ENCODE results near the gene GRIN3A.
"Not testable (repeated sequence)": the region's sequence is repeated elsewhere in the genome, so short reads cannot be mapped to it uniquely, and the experiment has no call there.

Gene GRIN3A

GRCh38 chr9:101578378-101578777, 160.1 kb downstream of the GRIN3A start:
- no peak for DNase-seq (ENCODE audit: low spot score)

- no peak for DNase-seq (ENCODE audit: low spot score)
These were observed 163.6 kb downstream of the GRIN3A start for GRCh38 chr9:101574731-101575333.

DNA sequence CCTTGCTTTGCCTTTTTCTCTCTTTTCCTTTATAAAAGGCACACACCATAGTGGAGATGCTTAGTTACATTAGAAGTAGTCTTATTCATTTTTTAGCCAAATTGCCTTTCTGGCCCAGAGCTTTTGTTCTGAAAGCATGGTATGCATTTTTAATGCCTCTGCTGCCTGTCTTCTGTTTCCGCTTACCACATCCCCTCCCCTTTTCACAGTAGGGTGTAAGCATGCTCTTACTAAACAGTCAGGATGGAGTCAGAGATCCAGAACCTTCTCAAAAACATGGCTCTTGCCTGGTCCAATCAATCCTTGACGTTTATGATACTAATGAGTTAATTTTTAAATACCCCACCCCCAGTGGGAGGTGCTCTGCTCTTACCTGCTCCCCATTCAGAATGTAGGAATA, 166.1 kb downstream of the GRIN3A start:
- no peak for DNase-seq (ENCODE audit: low spot score)

DNA sequence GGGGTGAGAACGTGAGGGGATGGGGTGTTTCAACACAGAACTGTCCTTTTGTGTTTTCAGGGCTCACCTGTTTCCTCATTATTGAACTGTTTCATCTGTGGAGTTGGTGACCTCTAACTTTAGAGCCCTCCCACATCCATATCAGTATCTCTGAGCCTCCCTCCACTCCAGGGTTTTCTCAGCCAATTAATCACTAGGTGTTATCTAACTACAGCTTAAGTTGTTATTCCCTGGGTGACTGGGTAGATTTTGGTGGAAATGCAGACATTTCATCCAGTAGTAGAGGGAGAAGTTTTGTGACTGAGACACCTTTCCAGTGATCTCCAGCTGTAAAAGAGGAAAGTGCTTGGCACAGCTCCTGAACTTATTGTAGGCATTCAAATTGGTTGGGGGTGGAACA, 167.3 kb downstream of the GRIN3A start:
- no peak for DNase-seq (ENCODE audit: low spot score)

- no peak for DNase-seq (ENCODE audit: low spot score)
These were observed 168.5 kb downstream of the GRIN3A start for GRCh38 chr9:101569741-101570501.

- DNase-seq (ENCODE audit: low spot score) = no peak
These were observed 170.6 kb downstream of the GRIN3A start for GRCh38 chr9:101567725-101568350.

DNA sequence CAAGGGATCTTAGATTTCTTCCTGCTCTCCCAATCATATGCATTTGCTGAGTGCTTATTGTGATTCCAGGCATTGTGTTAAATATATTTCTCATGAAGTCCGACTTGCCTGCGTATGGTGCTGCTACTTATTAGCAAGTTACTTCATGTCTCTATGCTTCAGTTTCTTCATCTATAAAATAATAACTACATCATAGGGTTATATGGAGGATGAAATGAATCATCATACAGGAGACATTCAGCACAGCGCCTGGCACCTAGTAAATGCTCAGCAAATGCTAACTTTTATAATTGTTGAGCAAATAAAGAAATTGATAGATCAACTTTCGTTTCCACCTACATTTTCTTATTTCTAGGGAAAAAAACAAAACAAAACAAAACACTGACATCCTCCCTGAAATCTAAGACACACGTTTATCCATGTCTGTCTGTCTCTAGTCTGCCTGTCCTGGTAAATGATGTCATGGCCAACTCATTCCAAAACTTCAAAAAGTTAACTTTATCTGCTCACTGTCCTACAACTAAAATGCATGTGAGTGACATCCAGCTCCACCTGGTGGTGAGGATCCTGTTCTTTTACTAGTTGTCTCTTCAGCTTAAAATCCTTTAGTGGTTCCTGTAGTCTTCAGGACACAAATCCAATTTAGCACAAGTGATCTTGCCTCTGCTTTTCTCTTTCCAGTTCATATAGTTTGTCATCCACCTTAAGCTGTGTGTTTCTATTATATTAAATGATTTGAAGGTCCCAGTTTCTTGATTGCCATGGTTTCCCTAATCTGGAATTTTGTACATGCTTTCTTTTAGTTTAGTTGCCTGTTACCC, 171.3 kb downstream of the GRIN3A start:
- peak; percentile 31 for DNase-seq (ENCODE audit: low spot score)

- no peak for DNase-seq (ENCODE audit: low spot score)
These were observed 174.2 kb downstream of the GRIN3A start for GRCh38 chr9:101564252-101564651.

- DNase-seq (ENCODE audit: low spot score) = no peak
These were observed 175.5 kb downstream of the GRIN3A start for GRCh38 chr9:101562966-101563365.

GRCh38 chr9:101561740-101562139, 176.7 kb downstream of the GRIN3A start:
- DNase-seq (ENCODE audit: low spot score) = no peak

DNA sequence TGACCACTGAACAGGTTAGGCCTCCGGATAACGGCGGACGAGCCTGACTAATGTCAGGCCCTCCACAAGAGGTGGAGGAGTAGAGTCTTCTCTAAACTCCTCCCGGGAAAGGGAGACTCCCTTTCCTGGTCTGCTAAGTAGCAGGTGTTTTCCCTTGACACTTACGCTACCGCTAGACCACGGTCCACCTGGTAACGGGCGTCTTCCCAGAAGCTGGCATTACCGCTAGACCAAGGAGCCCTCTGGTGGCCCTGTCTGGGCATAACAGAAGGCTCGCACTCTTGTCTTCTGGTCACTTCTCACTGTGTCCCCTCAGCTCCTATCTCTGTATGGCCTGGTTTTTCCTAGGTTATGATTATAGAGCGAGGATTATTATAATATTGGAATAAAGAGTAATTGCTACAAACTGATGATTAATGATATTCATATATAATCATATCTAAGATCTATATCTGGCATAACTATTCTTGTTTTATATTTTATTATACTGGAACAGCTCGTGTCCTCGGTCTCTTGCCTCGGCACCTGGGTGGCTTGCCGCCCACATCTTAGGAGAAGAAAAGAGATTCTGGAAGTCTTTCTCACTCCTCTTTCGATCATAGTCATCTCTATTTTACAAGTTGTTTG, 188.9 kb downstream of the GRIN3A start:
- DNase-seq (ENCODE audit: low spot score) = not testable (repeated sequence)

DNA sequence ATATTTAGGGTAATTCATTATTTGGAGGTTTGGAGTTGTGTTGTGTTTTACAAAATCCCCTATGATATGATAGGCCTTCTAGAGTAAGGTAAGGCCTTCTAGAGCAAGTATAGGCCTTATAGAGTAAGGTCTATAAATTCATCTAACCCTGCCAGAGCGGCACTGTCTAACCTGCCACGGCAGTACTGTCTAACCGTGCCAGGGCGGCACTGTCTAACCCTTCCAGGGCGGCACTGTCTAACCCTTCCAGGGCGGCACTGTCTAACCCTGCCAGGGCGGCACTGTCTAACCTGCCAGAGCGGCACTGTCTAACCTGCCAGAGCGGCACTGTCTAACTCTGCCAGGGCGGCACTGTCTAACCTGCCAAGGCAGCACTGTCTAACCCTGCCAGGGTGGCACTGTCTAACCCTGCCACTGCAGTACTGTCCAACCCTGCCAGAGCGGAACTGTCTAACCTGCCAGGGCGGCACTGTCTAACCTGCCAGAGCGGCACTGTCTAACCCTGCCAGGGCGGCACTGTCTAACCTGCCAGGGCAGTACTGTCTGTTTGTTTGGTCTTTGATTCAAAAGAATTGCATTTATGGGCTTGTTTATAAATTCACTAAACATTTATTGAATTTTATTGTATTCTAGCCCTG, 195.2 kb downstream of the GRIN3A start:
- DNase-seq (ENCODE audit: low spot score) = no peak

DNA sequence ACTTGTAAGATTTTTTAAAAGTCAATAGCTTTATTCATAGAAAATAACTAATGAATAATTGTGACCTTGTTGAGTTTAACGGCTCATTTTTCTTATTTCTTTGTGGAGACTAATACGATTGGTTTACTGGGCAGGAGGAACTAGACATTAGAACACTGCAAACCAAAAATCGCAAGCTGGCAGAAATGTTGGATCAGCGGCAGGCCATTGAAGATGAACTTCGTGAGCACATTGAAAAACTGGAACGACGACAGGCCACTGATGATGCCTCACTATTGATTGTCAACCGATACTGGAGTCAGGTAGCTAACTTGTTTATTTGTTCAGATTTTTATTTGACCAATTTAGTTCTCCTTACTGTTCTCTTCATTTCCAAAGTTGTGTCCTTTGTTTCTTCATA, 198.4 kb downstream of the GRIN3A start:
- DNase-seq (ENCODE audit: low spot score) = no peak

DNA sequence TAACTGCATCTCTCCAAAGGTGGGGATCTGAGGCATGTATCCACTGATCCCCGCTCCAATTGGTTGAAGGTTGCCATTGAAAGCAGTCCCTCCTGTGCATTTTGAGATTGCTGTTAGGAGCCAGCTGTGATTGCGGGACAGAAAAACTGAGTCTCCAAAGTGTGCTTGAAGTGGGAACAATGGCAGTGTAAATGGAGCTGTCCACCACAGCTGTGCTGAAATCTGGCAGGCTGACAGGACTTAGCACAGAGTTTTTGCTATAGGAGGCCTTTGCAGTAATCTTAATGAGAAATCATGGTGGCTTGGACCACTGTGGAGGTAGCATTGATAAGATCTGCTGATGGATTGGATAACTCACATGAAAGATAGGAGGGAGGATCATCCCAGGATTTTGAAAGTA, 201.5 kb downstream of the GRIN3A start:
- no peak for DNase-seq (ENCODE audit: low spot score)

- DNase-seq (ENCODE audit: low spot score) = no peak
These were observed 202.1 kb downstream of the GRIN3A start for GRCh38 chr9:101536351-101536750.

DNA sequence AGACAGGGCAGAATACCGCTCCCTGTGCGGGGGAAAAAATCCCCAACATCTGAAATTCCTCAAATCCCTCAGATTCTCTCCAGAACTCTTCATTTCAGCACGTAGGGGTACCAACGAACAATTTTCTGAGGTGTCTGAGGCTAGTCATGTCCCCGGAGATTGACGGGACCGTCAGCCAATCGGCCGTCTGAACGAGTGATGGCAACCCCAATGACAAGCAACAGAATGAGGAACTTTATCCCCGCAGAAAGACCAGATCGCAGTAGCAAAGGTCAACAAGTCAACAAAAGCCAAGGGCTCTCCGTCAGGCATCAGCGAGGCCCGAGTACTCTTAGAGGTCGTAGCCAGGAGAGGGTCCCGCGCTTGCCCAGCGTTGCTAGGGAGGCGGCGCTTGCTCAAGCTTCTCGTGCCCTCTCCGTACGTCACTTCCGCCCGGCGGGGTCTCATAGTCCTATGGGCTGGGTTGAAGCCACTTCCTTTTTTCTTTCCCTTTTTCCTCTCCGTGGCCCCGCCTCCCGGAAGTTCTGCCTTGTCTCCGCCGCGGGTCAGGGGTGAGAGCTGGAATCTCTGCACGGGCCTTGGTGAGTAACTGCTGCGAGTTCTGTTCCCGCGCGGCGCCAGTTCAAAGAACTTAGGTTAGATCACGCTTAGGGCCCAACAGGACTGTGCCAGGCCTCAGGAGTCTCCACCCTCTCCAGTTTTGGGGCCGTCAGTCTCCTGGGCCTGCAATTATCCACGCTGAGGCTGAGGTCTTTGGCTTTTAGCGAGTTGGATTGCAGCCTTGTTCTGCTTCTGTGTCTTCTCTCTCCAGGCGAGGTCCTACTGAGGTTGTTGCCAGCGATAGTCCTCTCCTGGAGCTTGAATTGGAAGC, 204.9 kb downstream of the GRIN3A start, which contains the start of gene RNF20:
Gene RNF20 (plus strand): TSS at position 520 of the 871 bp plus-strand sequence. CDS start 1,571 bp downstream, outside the sequence.
- DNase-seq (ENCODE audit: low spot score) = peak; percentile 96

- DNase-seq (ENCODE audit: low spot score) = peak; percentile 72
These were observed 208.3 kb downstream of the GRIN3A start for GRCh38 chr9:101530076-101530711.

DNA sequence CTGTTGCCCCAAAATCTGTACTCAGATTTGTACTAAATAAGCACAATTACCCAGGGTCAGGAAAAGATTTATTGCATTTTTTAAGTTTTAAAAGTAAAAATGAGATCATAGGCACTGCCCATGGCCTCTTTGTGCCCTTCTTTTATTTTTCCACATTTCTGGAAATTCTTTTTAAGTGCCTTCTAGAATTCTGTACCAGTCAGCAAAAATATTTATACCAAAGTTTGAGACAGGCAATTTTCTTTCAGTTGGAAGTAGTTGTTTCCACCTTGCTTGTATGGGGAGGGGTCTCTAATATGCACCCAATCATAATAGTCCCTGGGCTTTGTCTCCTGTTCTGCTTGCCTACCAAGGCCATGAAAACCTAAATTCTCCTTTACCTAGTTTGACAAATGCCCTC, 210.4 kb downstream of the GRIN3A start:
- DNase-seq (ENCODE audit: low spot score) = no peak

DNA sequence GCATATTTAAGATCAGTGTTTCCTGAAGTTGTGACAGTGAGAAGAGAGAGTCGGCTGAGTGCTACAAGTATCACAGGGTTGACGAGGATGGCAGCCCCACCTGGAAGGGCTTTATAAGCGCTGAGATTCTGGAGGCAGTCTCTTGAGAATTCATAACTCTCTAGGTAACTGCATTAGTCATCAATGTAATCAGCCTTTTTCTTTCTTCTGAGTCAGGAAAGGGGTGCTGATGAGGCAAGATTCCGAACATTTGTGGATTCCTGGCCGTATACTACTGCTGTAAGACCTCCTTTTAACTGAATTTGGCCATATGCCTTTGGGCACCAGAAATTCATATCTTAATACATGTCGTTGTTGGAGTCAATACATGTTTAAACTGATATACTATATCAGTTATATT, 211.4 kb downstream of the GRIN3A start:
- DNase-seq (ENCODE audit: low spot score) = no peak

- no peak for DNase-seq (ENCODE audit: low spot score)
These were observed 214.1 kb downstream of the GRIN3A start for GRCh38 chr9:101524371-101524770.

All from D341Med (cell line).